ENCODE results near the gene PPP2R5D. TPM values are rescaled to one million over a fixed set of nuclear protein-coding genes. Genes with fewer than 3 reads are reported as not detected.
A peak's percentile ranks its signal among the peaks of the same experiment; 100 is the strongest.
"Not testable (repeated sequence)": the region's sequence is repeated elsewhere in the genome, so short reads cannot be mapped to it uniquely, and the experiment has no call there.

PPP2R5D gene
- polyA plus RNA-seq (2012; ENCODE audit: insufficient read depth, insufficient read length) = 86.2 TPM

GRCh38 chr6:42984001-42984923 lies at the start of gene PPP2R5D:
PPP2R5D (plus strand) TSS chr6:42984570; CDS start chr6:42984678, 108 bp downstream.
- peak within 1 kb of the TSS; percentile 80 for H3K4me3 ChIP-seq (ENCODE audit: low read length)
- DNase-seq (ENCODE audit: low read depth, low spot score) = peak; percentile 99

- H3K4me3 ChIP-seq (ENCODE audit: low read length) = no peak overlapping the region
- no peak for DNase-seq (ENCODE audit: low read depth, low spot score)
Observed at GRCh38 chr6:42935322-42935721, 49.0 kb upstream of the PPP2R5D start.

- H3K4me3 ChIP-seq (ENCODE audit: low read length) = no peak overlapping the region
- DNase-seq (ENCODE audit: low read depth, low spot score) = no peak
Observed at GRCh38 chr6:42936398-42936797, 48.0 kb upstream of the PPP2R5D start.

- no peak overlapping the region for H3K4me3 ChIP-seq (ENCODE audit: low read length)
- no peak for DNase-seq (ENCODE audit: low read depth, low spot score)
Observed at GRCh38 chr6:42937548-42938427, 46.6 kb upstream of the PPP2R5D start.

GRCh38 chr6:42938428-42938796 lies 46.0 kb upstream of the PPP2R5D start:
- H3K4me3 ChIP-seq (ENCODE audit: low read length) = no peak overlapping the region
- DNase-seq (ENCODE audit: low read depth, low spot score) = no peak

GRCh38 chr6:42938987-42939809 lies 45.2 kb upstream of the PPP2R5D start:
- no peak for DNase-seq (ENCODE audit: low read depth, low spot score)
- H3K4me3 ChIP-seq (ENCODE audit: low read length) = no peak overlapping the region

- no peak overlapping the region for H3K4me3 ChIP-seq (ENCODE audit: low read length)
- DNase-seq (ENCODE audit: low read depth, low spot score) = no peak
Observed at GRCh38 chr6:42939810-42940167, 44.6 kb upstream of the PPP2R5D start.

GRCh38 chr6:42940493-42941045 lies 43.8 kb upstream of the PPP2R5D start:
- no peak for DNase-seq (ENCODE audit: low read depth, low spot score)
- no peak overlapping the region for H3K4me3 ChIP-seq (ENCODE audit: low read length)

GRCh38 chr6:42941356-42941755 lies 43.0 kb upstream of the PPP2R5D start:
- not testable (repeated sequence) for DNase-seq (ENCODE audit: low read depth, low spot score); H3K4me3 ChIP-seq (ENCODE audit: low read length)

GRCh38 chr6:42942444-42942843 lies 41.9 kb upstream of the PPP2R5D start:
- no peak overlapping the region for H3K4me3 ChIP-seq (ENCODE audit: low read length)

GRCh38 chr6:42947950-42948349 lies 36.4 kb upstream of the PPP2R5D start:
- DNase-seq (ENCODE audit: low read depth, low spot score) = no peak
- no peak overlapping the region for H3K4me3 ChIP-seq (ENCODE audit: low read length)

More at GRCh38 chr6:42942444-42942843, 41.9 kb upstream of the PPP2R5D start:
- DNase-seq (ENCODE audit: low read depth, low spot score) = no peak

- DNase-seq (ENCODE audit: low read depth, low spot score) = no peak
- no peak overlapping the region for H3K4me3 ChIP-seq (ENCODE audit: low read length)
Observed at GRCh38 chr6:42952389-42952788, 32.0 kb upstream of the PPP2R5D start.

- DNase-seq (ENCODE audit: low read depth, low spot score); H3K4me3 ChIP-seq (ENCODE audit: low read length): not testable (repeated sequence)
Observed at GRCh38 chr6:42954405-42954804, 30.0 kb upstream of the PPP2R5D start.

GRCh38 chr6:42958125-42958524 lies 26.2 kb upstream of the PPP2R5D start:
- no peak overlapping the region for H3K4me3 ChIP-seq (ENCODE audit: low read length)
- DNase-seq (ENCODE audit: low read depth, low spot score) = no peak

GRCh38 chr6:42959917-42960242 lies 24.5 kb upstream of the PPP2R5D start:
- no peak overlapping the region for H3K4me3 ChIP-seq (ENCODE audit: low read length)

GRCh38 chr6:42960243-42961019 lies 23.9 kb upstream of the PPP2R5D start, which contains the start of gene GNMT:
GNMT (plus strand) TSS chr6:42960754; CDS start chr6:42960768, 14 bp downstream.
- no peak for DNase-seq (ENCODE audit: low read depth, low spot score)
- no peak within 1 kb of the TSS for H3K4me3 ChIP-seq (ENCODE audit: low read length)

More at GRCh38 chr6:42959917-42960242, 24.5 kb upstream of the PPP2R5D start:
- DNase-seq (ENCODE audit: low read depth, low spot score) = no peak

GRCh38 chr6:42961020-42961470 lies 23.3 kb upstream of the PPP2R5D start:
- no peak for DNase-seq (ENCODE audit: low read depth, low spot score)
- H3K4me3 ChIP-seq (ENCODE audit: low read length) = no peak overlapping the region

- no peak overlapping the region for H3K4me3 ChIP-seq (ENCODE audit: low read length)
- DNase-seq (ENCODE audit: low read depth, low spot score) = no peak
Observed at GRCh38 chr6:42962096-42962495, 22.3 kb upstream of the PPP2R5D start.
